ENCODE measurements around the gene CPNE8.

Gene CPNE8

GRCh38 chr12:38905480-38906351 lies at the start of gene CPNE8:
TSS of gene CPNE8 (minus strand) at chr12:38905591. CDS start at chr12:38905534, 57 bp downstream.
- DNase-seq, result peak; percentile 44

GRCh38 chr12:38954238-38954873 lies 49.0 kb upstream of the CPNE8 start:
- no peak for DNase-seq

- DNase-seq, result no peak
Observed at GRCh38 chr12:38949363-38949762, 44.0 kb upstream of the CPNE8 start.

GRCh38 chr12:38934686-38935085 lies 29.3 kb upstream of the CPNE8 start:
- no peak for DNase-seq

- DNase-seq, result no peak
Observed at GRCh38 chr12:38934078-38934584, 28.7 kb upstream of the CPNE8 start.

- no peak for DNase-seq
Observed at GRCh38 chr12:38932320-38932719, 26.9 kb upstream of the CPNE8 start.

- no peak for DNase-seq
Observed at GRCh38 chr12:38931461-38931860, 26.1 kb upstream of the CPNE8 start.

GRCh38 chr12:38930990-38931389 lies 25.6 kb upstream of the CPNE8 start:
- no peak for DNase-seq

- no peak for DNase-seq
Observed at GRCh38 chr12:38926501-38926900, 21.1 kb upstream of the CPNE8 start.

- peak; percentile 36 for DNase-seq
Observed at GRCh38 chr12:38921025-38921677, 15.8 kb upstream of the CPNE8 start.

GRCh38 chr12:38919191-38919590 lies 13.8 kb upstream of the CPNE8 start:
- DNase-seq, result no peak

GRCh38 chr12:38915429-38916182 lies 10.2 kb upstream of the CPNE8 start:
- DNase-seq, result no peak

- DNase-seq, result no peak
Observed at GRCh38 chr12:38912116-38912515, 6.7 kb upstream of the CPNE8 start.

- DNase-seq, result no peak
Observed at GRCh38 chr12:38911611-38912010, 6.2 kb upstream of the CPNE8 start.

- DNase-seq, result no peak
Observed at GRCh38 chr12:38907201-38907923, 2.0 kb upstream of the CPNE8 start.

GRCh38 chr12:38906482-38907200 lies 1.2 kb upstream of the CPNE8 start:
- DNase-seq, result peak; percentile 72

GRCh38 chr12:38904537-38905479 lies 583 bp downstream of the CPNE8 start:
- peak; percentile 18 for DNase-seq

GRCh38 chr12:38903596-38903995 lies 1.8 kb downstream of the CPNE8 start:
- DNase-seq, result no peak

GRCh38 chr12:38898001-38898684 lies 7.2 kb downstream of the CPNE8 start:
- DNase-seq, result no peak

- DNase-seq, result no peak
Observed at GRCh38 chr12:38895446-38895845, 9.9 kb downstream of the CPNE8 start.

Data from activated naive CD4-positive, alpha-beta T cell treated with anti-CD3 and anti-CD28 coated beads, Interleukin-2, amount 50 U/mL, for 16 hours (primary cell).